MM.1S (cell line): ENCODE measurements around the gene ARHGEF7.

Experiments used
- DNase-seq: peaks from one replicate; pipeline ENCODE4 v3.0.0-alpha.2; 2015
- H2AFZ ChIP-seq: fragments of 300-600 bp; sonication (generic); 2 replicates; pipeline ENCODE4 v1.6.0; 2016; ENCODE audit warnings: antibody characterized with exemption, low read length
- H3F3A ChIP-seq: fragments of 300-600 bp; sonication (generic); 2 replicates; pipeline ENCODE4 v1.6.1; 2016; ENCODE audit warnings: mild to moderate bottlenecking, antibody characterized with exemption, low read length, moderate library complexity, mixed read lengths; ENCODE audit not compliant: insufficient read depth
- H3K27ac ChIP-seq: fragments of 300-600 bp; sonication (generic); 2 replicates; pipeline ENCODE4 v1.5.1; 2016; ENCODE audit warnings: mild to moderate bottlenecking, low read length
- H3K27me3 ChIP-seq: fragments of 300-600 bp; sonication (generic); replicated peaks from 2 replicates; pipeline ENCODE4 v1.6.0; 2016; ENCODE audit warnings: low read length; ENCODE audit not compliant: insufficient read depth
- H3K36me3 ChIP-seq: fragments of 300-600 bp; sonication (generic); replicated peaks from 2 replicates; pipeline ENCODE4 v1.6.1; 2016; ENCODE audit warnings: mild to moderate bottlenecking, low read length, mixed read lengths; ENCODE audit not compliant: insufficient read depth
- H3K4me1 ChIP-seq: fragments of 300-600 bp; sonication (generic); 2 replicates; pipeline ENCODE4 v1.6.1; 2016; ENCODE audit warnings: low read length, mixed read lengths
- H3K4me2 ChIP-seq: fragments of 300-600 bp; sonication (generic); 2 replicates; pipeline ENCODE4 v1.6.0; 2016; ENCODE audit warnings: low read depth, low read length
- H3K4me3 ChIP-seq: fragments of 300-600 bp; sonication (generic); 2 replicates; pipeline ENCODE4 v1.5.1; 2016; ENCODE audit warnings: low read length, mixed read lengths
- H3K79me2 ChIP-seq: fragments of 300-600 bp; sonication (generic); 2 replicates; pipeline ENCODE4 v1.6.1; 2016; ENCODE audit warnings: mixed run types, low read length, mixed read lengths
- H3K9ac ChIP-seq: fragments of 300-600 bp; sonication (generic); 2 replicates; pipeline ENCODE4 v1.6.1; 2016; ENCODE audit warnings: low read length, mixed read lengths
- H3K9me2 ChIP-seq: fragments of 300-600 bp; sonication (generic); replicated peaks from 2 replicates; pipeline ENCODE4 v1.6.1; 2016; ENCODE audit warnings: mild to moderate bottlenecking, low read length, mixed read lengths; ENCODE audit not compliant: insufficient read depth
- H3K9me3 ChIP-seq: fragments of 300-600 bp; sonication (generic); replicated peaks from 2 replicates; pipeline ENCODE4 v1.6.1; 2016; ENCODE audit warnings: mild to moderate bottlenecking, low read length, mixed read lengths; ENCODE audit not compliant: insufficient read depth
- H4K20me1 ChIP-seq: fragments of 300-600 bp; sonication (generic); 2 replicates; pipeline ENCODE4 v1.6.1; 2016; ENCODE audit warnings: mild to moderate bottlenecking, low read length, moderate library complexity, mixed read lengths; ENCODE audit not compliant: insufficient read depth
- CTCF ChIP-seq: fragments of 300-600 bp; sonication (generic); IDR thresholded peaks from 2 replicates; pipeline ENCODE4 v1.5.1; 2016; ENCODE audit warnings: antibody characterized with exemption, low read length, mixed read lengths
- EZH2 ChIP-seq: fragments of 300-600 bp; sonication (generic); optimal IDR thresholded peaks from 2 replicates; pipeline ENCODE3; 2017; ENCODE audit warnings: low read depth, mild to moderate bottlenecking, antibody characterized with exemption, low read length, mixed read lengths
- EZH2phosphoT487 ChIP-seq: fragments of 300-600 bp; sonication (generic); IDR thresholded peaks from 2 replicates; pipeline ENCODE4 v1.6.1; 2018; ENCODE audit warnings: antibody characterized with exemption, low read length

Gene ARHGEF7

GRCh38 chr13:111178402-111178801 is 63.3 kb downstream of the ARHGEF7 start:
- Histone ChIP-seq H2AFZ (no peak overlapping the region), H3K4me2 (no peak overlapping the region), H3K27me3 (no peaks in the 10 kb centered on the region), H3K9me2 (no peaks in the 10 kb centered on the region), H3F3A (no peaks in the 10 kb centered on the region), H3K9me3 (no peaks in the 10 kb centered on the region), H3K4me1 (no peaks in the 10 kb centered on the region), H4K20me1 (no peaks in the 10 kb centered on the region), H3K36me3 (no peaks in the 10 kb centered on the region), H3K79me2 (peaks cover 96% of the 10 kb centered on the region), H3K9ac (no peak overlapping the region), H3K27ac (no peak overlapping the region), H3K4me3 (no peak overlapping the region)
- no peak for TF ChIP-seq CTCF
- TF ChIP-seq EZH2 = no peak
- TF ChIP-seq EZH2phosphoT487 = no peak
- DNase-seq = no peak

GRCh38 chr13:111179908-111180760 is 65.0 kb downstream of the ARHGEF7 start:
- TF ChIP-seq EZH2 (no peak), EZH2phosphoT487 (no peak), CTCF (no peak)
- Histone ChIP-seq H3K79me2 (peaks cover 96% of the 10 kb centered on the region), H2AFZ (no peak overlapping the region), H3K27me3 (no peaks in the 10 kb centered on the region), H3K4me1 (peaks cover 16% of the 10 kb centered on the region), H3K9me2 (no peaks in the 10 kb centered on the region), H3K9me3 (no peaks in the 10 kb centered on the region), H3F3A (peaks cover 11% of the 10 kb centered on the region), H3K9ac (no peak overlapping the region), H3K27ac (no peak overlapping the region), H4K20me1 (no peaks in the 10 kb centered on the region), H3K36me3 (no peaks in the 10 kb centered on the region), H3K4me3 (no peak overlapping the region), H3K4me2 (no peak overlapping the region)
- DNase-seq = no peak

DNA sequence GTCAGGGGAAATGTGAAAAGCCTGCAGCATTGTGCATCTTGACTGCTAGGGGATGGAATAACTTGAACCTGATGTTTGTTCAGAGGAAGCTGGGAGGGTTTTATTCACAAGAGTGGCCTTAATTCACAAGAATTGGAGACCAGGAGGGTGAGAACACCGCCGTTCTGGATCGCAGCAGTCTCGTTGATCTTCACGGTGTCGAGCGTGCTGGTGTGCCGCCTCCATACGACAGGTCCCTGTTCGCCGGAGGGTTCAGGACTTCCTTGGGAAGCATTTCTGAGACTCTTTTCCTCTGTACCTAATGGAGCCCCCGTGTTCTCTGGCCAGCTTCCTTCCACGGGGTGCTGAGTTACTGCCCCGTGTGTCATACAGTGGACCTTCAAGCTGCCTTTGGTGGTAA is 66.9 kb downstream of the ARHGEF7 start:
- Histone ChIP-seq H2AFZ (no peak overlapping the region), H3K27me3 (no peaks in the 10 kb centered on the region), H3K4me2 (no peak overlapping the region), H3K9me3 (no peaks in the 10 kb centered on the region), H3K4me1 (peaks cover 22% of the 10 kb centered on the region), H3F3A (peaks cover 16% of the 10 kb centered on the region), H4K20me1 (0 out of 2 replicates have a peak, but pooled peaks cover 4% of the 10 kb centered on the region), H3K4me3 (no peak overlapping the region), H3K27ac (no peak overlapping the region), H3K9ac (no peak overlapping the region), H3K79me2 (peaks cover 98% of the 10 kb centered on the region), H3K36me3 (no peaks in the 10 kb centered on the region), H3K9me2 (no peaks in the 10 kb centered on the region)
- TF ChIP-seq CTCF (no peak), EZH2 (no peak), EZH2phosphoT487 (no peak)
- DNase-seq = no peak
